Measurements from ENCODE around the gene COTL1. TPM values are rescaled to one million over a fixed set of nuclear protein-coding genes. Genes with fewer than 3 reads are reported as not detected.
A peak's percentile ranks its signal among the peaks of the same experiment; 100 is the strongest.

The COTL1 gene
- total and polyA plus RNA-seq, 2 of the 13 experiments (the other 11 are each of a cell fraction or from before 2014, with no cell fraction given) = 8.7 to 16.9 TPM

- TF ChIP-seq, protein P1, sequence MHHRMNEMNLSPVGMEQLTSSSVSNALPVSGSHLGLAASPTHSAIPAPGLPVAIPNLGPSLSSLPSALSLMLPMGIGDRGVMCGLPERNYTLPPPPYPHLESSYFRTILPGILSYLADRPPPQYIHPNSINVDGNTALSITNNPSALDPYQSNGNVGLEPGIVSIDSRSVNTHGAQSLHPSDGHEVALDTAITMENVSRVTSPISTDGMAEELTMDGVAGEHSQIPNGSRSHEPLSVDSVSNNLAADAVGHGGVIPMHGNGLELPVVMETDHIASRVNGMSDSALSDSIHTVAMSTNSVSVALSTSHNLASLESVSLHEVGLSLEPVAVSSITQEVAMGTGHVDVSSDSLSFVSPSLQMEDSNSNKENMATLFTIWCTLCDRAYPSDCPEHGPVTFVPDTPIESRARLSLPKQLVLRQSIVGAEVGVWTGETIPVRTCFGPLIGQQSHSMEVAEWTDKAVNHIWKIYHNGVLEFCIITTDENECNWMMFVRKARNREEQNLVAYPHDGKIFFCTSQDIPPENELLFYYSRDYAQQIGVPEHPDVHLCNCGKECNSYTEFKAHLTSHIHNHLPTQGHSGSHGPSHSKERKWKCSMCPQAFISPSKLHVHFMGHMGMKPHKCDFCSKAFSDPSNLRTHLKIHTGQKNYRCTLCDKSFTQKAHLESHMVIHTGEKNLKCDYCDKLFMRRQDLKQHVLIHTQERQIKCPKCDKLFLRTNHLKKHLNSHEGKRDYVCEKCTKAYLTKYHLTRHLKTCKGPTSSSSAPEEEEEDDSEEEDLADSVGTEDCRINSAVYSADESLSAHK (CRISPR knock-in tag; IDR thresholded peaks at IDR 0.05; ENCODE audit: borderline replicate concordance) = no peak
- TF ChIP-seq ZBTB21 (CRISPR knock-in tag; IDR thresholded peaks at IDR 0.05) (no peak), ZBTB1 (CRISPR knock-in tag; IDR thresholded peaks at IDR 0.05; ENCODE audit: borderline replicate concordance) (no peak), RXRB (CRISPR knock-in tag; IDR thresholded peaks at IDR 0.05; ENCODE audit: borderline replicate concordance) (no peak; the same call in 1 of the 2 replicates), ZNF576 (CRISPR knock-in tag; IDR thresholded peaks at IDR 0.05) (no peak), ZNF510 (CRISPR knock-in tag; IDR thresholded peaks at IDR 0.05; ENCODE audit: low read depth) (peak; percentile 84), ZFP36L1 (CRISPR knock-in tag; IDR thresholded peaks at IDR 0.05) (no peak), SSRP1 (CRISPR knock-in tag; IDR thresholded peaks at IDR 0.05) (0 out of 2 replicates have a peak, but pooled peaks have one; percentile 45), RBM39 (IDR thresholded peaks at IDR 0.05; ENCODE audit: low read depth, low read length, poor library complexity, severe bottlenecking) (peak; percentile 41), TGIF2 (CRISPR knock-in tag; IDR thresholded peaks at IDR 0.05) (no peak; the same call in 1 of the 2 replicates), ZBTB49 (CRISPR knock-in tag; IDR thresholded peaks at IDR 0.05; ENCODE audit: borderline replicate concordance) (peak; percentile 77; the same call in 1 of the 2 replicates), WIZ (CRISPR knock-in tag; IDR thresholded peaks at IDR 0.05) (peak; percentile 58; the same call in 1 of the 2 replicates), NR3C1 (CRISPR knock-in tag; IDR thresholded peaks at IDR 0.05) (no peak), JUNB (CRISPR knock-in tag; IDR thresholded peaks at IDR 0.05; ENCODE audit: borderline replicate concordance) (peak; percentile 54), ZNF772 (CRISPR knock-in tag; IDR thresholded peaks at IDR 0.05) (peak; percentile 87; the same call in 1 of the 2 replicates)
- TF ChIP-seq, protein P2, sequence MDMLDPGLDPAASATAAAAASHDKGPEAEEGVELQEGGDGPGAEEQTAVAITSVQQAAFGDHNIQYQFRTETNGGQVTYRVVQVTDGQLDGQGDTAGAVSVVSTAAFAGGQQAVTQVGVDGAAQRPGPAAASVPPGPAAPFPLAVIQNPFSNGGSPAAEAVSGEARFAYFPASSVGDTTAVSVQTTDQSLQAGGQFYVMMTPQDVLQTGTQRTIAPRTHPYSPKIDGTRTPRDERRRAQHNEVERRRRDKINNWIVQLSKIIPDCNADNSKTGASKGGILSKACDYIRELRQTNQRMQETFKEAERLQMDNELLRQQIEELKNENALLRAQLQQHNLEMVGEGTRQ (IDR thresholded peaks at IDR 0.05; ENCODE audit: low read depth, low read length) = no peak
- TF ChIP-seq, protein P2 (CRISPR knock-in tag; IDR thresholded peaks at IDR 0.05; ENCODE audit: borderline replicate concordance) = no peak
- TF ChIP-seq, protein P3, sequence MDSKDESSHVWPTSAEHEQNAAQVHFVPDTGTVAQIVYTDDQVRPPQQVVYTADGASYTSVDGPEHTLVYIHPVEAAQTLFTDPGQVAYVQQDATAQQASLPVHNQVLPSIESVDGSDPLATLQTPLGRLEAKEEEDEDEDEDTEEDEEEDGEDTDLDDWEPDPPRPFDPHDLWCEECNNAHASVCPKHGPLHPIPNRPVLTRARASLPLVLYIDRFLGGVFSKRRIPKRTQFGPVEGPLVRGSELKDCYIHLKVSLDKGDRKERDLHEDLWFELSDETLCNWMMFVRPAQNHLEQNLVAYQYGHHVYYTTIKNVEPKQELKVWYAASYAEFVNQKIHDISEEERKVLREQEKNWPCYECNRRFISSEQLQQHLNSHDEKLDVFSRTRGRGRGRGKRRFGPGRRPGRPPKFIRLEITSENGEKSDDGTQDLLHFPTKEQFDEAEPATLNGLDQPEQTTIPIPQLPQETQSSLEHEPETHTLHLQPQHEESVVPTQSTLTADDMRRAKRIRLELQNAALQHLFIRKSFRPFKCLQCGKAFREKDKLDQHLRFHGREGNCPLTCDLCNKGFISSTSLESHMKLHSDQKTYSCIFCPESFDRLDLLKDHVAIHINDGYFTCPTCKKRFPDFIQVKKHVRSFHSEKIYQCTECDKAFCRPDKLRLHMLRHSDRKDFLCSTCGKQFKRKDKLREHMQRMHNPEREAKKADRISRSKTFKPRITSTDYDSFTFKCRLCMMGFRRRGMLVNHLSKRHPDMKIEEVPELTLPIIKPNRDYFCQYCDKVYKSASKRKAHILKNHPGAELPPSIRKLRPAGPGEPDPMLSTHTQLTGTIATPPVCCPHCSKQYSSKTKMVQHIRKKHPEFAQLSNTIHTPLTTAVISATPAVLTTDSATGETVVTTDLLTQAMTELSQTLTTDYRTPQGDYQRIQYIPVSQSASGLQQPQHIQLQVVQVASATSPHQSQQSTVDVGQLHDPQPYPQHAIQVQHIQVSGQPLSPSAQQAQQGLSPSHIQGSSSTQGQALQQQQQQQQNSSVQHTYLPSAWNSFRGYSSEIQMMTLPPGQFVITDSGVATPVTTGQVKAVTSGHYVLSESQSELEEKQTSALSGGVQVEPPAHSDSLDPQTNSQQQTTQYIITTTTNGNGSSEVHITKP (CRISPR knock-in tag; IDR thresholded peaks at IDR 0.05; ENCODE audit: low read depth) = no peak
Measured at GRCh38 chr16:84647828-84648594, 30.1 kb upstream of the COTL1 start, which contains the start of gene KLHL36 (continued).
